PC-9 (cell line): ENCODE results near the gene VAV3.

Source experiments
- CTCF ChIP-seq: fragments of 200-600 bp; sonication (generic); conservative IDR thresholded peaks from 2 replicates; pipeline ENCODE4 v1.6.1; 2017; ENCODE audit warnings: mixed run types, antibody characterized with exemption, mild to moderate bottlenecking, moderate library complexity
- EZH2 ChIP-seq: fragments of 200-600 bp; sonication (generic); IDR thresholded peaks from 2 replicates; pipeline ENCODE4 v1.8.0; 2017; ENCODE audit warnings: antibody characterized with exemption, low read depth

- no peak for TF ChIP-seq CTCF
- no peak for TF ChIP-seq EZH2
These were observed 1.2 kb downstream of the VAV3 start for GRCh38 chr1:107963601-107964335.
